GM12878 (cell line): ENCODE measurements around the gene HNRNPF. TPM values are rescaled to one million over a fixed set of nuclear protein-coding genes. Genes with fewer than 3 reads are reported as not detected.

ENCODE experiments used
- BACH1 ChIP-seq: fragments of 450-650 bp; IDR thresholded peaks from 2 replicates; pipeline ENCODE4 v1.6.1; 2017; ENCODE audit warnings: mild to moderate bottlenecking, borderline replicate concordance
- BCL3 ChIP-seq: IDR thresholded peaks from 2 replicates; pipeline ENCODE4 v1.6.1; 2011; ENCODE audit warnings: borderline replicate concordance, low read depth, mild to moderate bottlenecking, moderate library complexity, low read length; ENCODE audit not compliant: insufficient read depth, poor library complexity, severe bottlenecking
- ESRRA ChIP-seq: IDR thresholded peaks from 2 replicates; pipeline ENCODE4 v1.6.1; 2012; ENCODE audit warnings: mild to moderate bottlenecking, low read length, improper control_type of control experiment
- POLR2AphosphoS5 ChIP-seq: IDR thresholded peaks from 2 replicates; pipeline ENCODE4 v1.6.1; 2011; ENCODE audit warnings: mild to moderate bottlenecking, low read length, inconsistent platforms
- TAF1 ChIP-seq: IDR thresholded peaks from 2 replicates; pipeline ENCODE4 v1.6.1; 2011; ENCODE audit warnings: mild to moderate bottlenecking, low read depth, low read length, borderline replicate concordance
- polyA plus RNA-seq, 11 experiments: library from polyadenylated mRNA; depleted of rRNA in 4 of 11; unstranded in 6 of 11; stranded (reverse) in 5 of 11; fragments of >200 nt; fragmentation: Nextera tagmentation in 4 of 11; fragmentation: Illumina TruSeq in 1 of 11; extraction: Ambion mirVana in 4 of 11; extraction: Trizol in 1 of 11; gene quantifications; 1 replicate in 1 of 11; 2 replicates in 10 of 11; pipeline versions ENCODE4 v1.2.1 to v1.2.3, GENCODE V29; 2011 to 2016; ENCODE audit warnings: inconsistent platforms in 2 of 11, missing spikeins in 2 of 11, low read depth in 1 of 11
- total RNA-seq, 4 experiments: library from RNA; depleted of rRNA in 3 of 4; stranded (reverse); fragments of >200 nt in 3 of 4; fragmentation: Illumina TruSeq in 1 of 4; extraction: Trizol in 1 of 4; gene quantifications; 2 replicates each; pipeline versions ENCODE4 v1.2.1 to v1.2.3, GENCODE V29; 2013 to 2021
- TF ChIP-seq, protein P1 (sequence below): fragments of 450-650 bp; IDR thresholded peaks from 2 replicates; pipeline ENCODE4 v1.6.1; 2018; ENCODE audit warnings: borderline replicate concordance, mild to moderate bottlenecking; ENCODE audit not compliant: partially characterized antibody
- TF ChIP-seq, protein P2 (sequence below): fragments of 450-650 bp; IDR thresholded peaks from 2 replicates; pipeline ENCODE4 v1.6.1; 2016; ENCODE audit warnings: mild to moderate bottlenecking

The HNRNPF gene
- total and polyA plus RNA-seq, 10 of the 15 experiments (the other 5 are each of a cell fraction or from before 2014, with no cell fraction given), result 156 to 373 (median 293) TPM

DNA sequence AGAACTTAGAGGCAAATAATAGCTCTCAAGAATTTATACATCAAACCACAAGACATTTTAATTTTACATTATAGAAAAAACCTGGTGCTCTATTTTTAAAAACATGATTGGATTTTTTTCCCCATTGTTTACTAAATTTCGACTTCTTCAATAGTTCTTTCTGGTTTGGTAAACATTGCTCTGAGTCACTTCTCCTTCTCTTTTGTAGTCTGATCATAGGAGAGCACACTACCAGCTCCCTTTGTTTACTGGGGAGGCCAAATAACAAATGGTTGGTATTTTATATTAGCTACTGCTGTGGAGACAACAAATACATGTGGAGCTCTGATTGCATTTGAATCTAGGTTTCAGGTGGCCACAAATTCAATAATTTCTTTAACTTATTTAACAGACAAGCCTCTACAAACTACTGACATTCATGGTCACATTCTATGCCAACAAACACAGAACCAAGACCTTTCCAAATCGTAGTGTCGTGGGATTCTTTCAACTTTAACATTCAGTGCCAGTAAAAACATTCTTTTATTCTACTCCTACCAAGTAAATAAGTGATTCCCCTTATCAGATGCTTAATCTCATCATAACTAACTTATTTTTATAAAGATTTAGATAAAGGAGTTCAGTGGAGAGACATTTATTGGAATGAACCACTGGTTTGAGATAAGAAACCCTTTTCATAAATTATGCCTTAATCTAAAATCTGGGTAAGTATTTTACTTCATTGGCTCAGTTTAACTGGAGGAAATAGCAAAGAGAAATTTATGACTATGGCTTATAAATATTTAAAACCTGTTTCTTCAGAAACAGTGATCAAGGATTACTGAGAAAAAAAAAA lies 55.3 kb downstream of the HNRNPF start (continued):
- TF ChIP-seq, protein P1, sequence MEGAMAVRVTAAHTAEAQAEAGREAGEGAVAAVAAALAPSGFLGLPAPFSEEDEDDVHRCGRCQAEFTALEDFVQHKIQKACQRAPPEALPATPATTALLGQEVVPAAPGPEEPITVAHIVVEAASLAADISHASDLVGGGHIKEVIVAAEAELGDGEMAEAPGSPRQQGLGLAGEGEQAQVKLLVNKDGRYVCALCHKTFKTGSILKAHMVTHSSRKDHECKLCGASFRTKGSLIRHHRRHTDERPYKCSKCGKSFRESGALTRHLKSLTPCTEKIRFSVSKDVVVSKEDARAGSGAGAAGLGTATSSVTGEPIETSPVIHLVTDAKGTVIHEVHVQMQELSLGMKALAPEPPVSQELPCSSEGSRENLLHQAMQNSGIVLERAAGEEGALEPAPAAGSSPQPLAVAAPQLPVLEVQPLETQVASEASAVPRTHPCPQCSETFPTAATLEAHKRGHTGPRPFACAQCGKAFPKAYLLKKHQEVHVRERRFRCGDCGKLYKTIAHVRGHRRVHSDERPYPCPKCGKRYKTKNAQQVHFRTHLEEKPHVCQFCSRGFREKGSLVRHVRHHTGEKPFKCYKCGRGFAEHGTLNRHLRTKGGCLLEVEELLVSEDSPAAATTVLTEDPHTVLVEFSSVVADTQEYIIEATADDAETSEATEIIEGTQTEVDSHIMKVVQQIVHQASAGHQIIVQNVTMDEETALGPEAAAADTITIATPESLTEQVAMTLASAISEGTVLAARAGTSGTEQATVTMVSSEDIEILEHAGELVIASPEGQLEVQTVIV, result no peak
- TF ChIP-seq POLR2AphosphoS5 (no peak), ESRRA (no peak), TAF1 (no peak), BACH1 (no peak), BCL3 (no peak)
- TF ChIP-seq, protein P2, sequence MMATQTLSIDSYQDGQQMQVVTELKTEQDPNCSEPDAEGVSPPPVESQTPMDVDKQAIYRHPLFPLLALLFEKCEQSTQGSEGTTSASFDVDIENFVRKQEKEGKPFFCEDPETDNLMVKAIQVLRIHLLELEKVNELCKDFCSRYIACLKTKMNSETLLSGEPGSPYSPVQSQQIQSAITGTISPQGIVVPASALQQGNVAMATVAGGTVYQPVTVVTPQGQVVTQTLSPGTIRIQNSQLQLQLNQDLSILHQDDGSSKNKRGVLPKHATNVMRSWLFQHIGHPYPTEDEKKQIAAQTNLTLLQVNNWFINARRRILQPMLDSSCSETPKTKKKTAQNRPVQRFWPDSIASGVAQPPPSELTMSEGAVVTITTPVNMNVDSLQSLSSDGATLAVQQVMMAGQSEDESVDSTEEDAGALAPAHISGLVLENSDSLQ, result no peak
